H9 (cell line): ENCODE results near the gene SYNPO2. TPM values are rescaled to one million over a fixed set of nuclear protein-coding genes. Genes with fewer than 3 reads are reported as not detected.

Experiments
- DNase-seq: peaks from one replicate; pipeline ENCODE4 v3.0.0-alpha.2; 2017
- H2AFZ ChIP-seq: one replicate; pipeline ENCODE4 v1.6.1; 2013; ENCODE audit warnings: mild to moderate bottlenecking, low read length, control low read depth, moderate library complexity
- H2AK5ac ChIP-seq: 2 replicates; pipeline ENCODE4 v1.6.1; 2013; ENCODE audit warnings: low read length, control low read depth, mixed read lengths; ENCODE audit not compliant: insufficient read length
- H2BK120ac ChIP-seq: one replicate; pipeline ENCODE4 v1.6.1; 2013; ENCODE audit warnings: low read depth, mild to moderate bottlenecking, low read length, control low read depth, inconsistent platforms; ENCODE audit not compliant: poor library complexity, severe bottlenecking
- H2BK12ac ChIP-seq: 2 replicates; pipeline ENCODE4 v1.6.1; 2013; ENCODE audit warnings: low read length, control low read depth, mixed read lengths, low read depth; ENCODE audit not compliant: insufficient read length
- H2BK15ac ChIP-seq: 2 replicates; pipeline ENCODE4 v1.6.1; 2013; ENCODE audit warnings: low read depth, low read length, control low read depth
- H2BK20ac ChIP-seq: one replicate; pipeline ENCODE4 v1.6.1; 2013; ENCODE audit warnings: low read depth, mild to moderate bottlenecking, low read length, control low read depth, inconsistent platforms; ENCODE audit not compliant: poor library complexity, severe bottlenecking
- H2BK5ac ChIP-seq: 2 replicates; pipeline ENCODE4 v1.6.1; 2013; ENCODE audit warnings: low read length, control low read depth, mixed read lengths; ENCODE audit not compliant: insufficient read length
- H3K14ac ChIP-seq: 2 replicates; pipeline ENCODE4 v1.6.1; 2013; ENCODE audit warnings: low read length, control low read depth; ENCODE audit not compliant: insufficient read depth
- H3K18ac ChIP-seq: 2 replicates; pipeline ENCODE4 v1.6.1; 2013; ENCODE audit warnings: low read depth, mild to moderate bottlenecking, mixed read lengths, low read length, control low read depth; ENCODE audit not compliant: insufficient read length
- H3K23ac ChIP-seq: 2 replicates; pipeline ENCODE4 v1.6.1; 2013; ENCODE audit warnings: low read length, control low read depth, mixed read lengths, low read depth; ENCODE audit not compliant: insufficient read length
- H3K23me2 ChIP-seq: 2 replicates; pipeline ENCODE4 v1.6.1; 2013; ENCODE audit warnings: low read depth, mild to moderate bottlenecking, mixed read lengths, low read length, control low read depth; ENCODE audit not compliant: insufficient read length, poor library complexity, severe bottlenecking
- H3K27ac ChIP-seq: 2 replicates; pipeline ENCODE4 v1.5.1; 2013; ENCODE audit warnings: low read length, control low read depth, mixed read lengths, low read depth; ENCODE audit not compliant: insufficient read length
- H3K27me3 ChIP-seq: 2 replicates; pipeline ENCODE4 v1.6.1; 2013; ENCODE audit warnings: low read length, control low read depth, inconsistent platforms; ENCODE audit not compliant: insufficient read depth
- H3K4ac ChIP-seq: 2 replicates; pipeline ENCODE4 v1.6.1; 2013; ENCODE audit warnings: low read depth, mild to moderate bottlenecking, control low read depth, inconsistent platforms, low read length, moderate library complexity
- H3K4me1 ChIP-seq: 2 replicates; pipeline ENCODE4 v1.6.1; 2013; ENCODE audit warnings: low read length, control low read depth, inconsistent platforms; ENCODE audit not compliant: insufficient read depth
- H3K4me2 ChIP-seq: 2 replicates; pipeline ENCODE4 v1.6.1; 2013; ENCODE audit warnings: low read length, control low read depth, mixed read lengths; ENCODE audit not compliant: insufficient read length, insufficient read depth
- H3K56ac ChIP-seq: 2 replicates; pipeline ENCODE4 v1.6.1; 2013; ENCODE audit warnings: low read depth, mild to moderate bottlenecking, mixed read lengths, low read length, control low read depth; ENCODE audit not compliant: insufficient read length
- H3K79me1 ChIP-seq: 2 replicates; pipeline ENCODE4 v1.6.1; 2013; ENCODE audit warnings: low read depth, mild to moderate bottlenecking, moderate library complexity, low read length, control low read depth, inconsistent platforms; ENCODE audit not compliant: insufficient read depth, poor library complexity, severe bottlenecking
- H3K79me2 ChIP-seq: 2 replicates; pipeline ENCODE4 v1.6.1; 2013; ENCODE audit warnings: low read length, control low read depth, inconsistent platforms; ENCODE audit not compliant: insufficient read depth
- H3K9ac ChIP-seq: 2 replicates; pipeline ENCODE4 v1.6.1; 2013; ENCODE audit warnings: low read length, control low read depth, mixed read lengths; ENCODE audit not compliant: insufficient read length; ENCODE audit errors: extremely low read depth
- H3K9me3 ChIP-seq: one replicate; pipeline ENCODE4 v1.6.1; 2013; ENCODE audit warnings: low read depth, low read length, inconsistent platforms; ENCODE audit not compliant: control insufficient read depth
- H3T11ph ChIP-seq: one replicate; pipeline ENCODE4 v1.6.1; 2013; ENCODE audit warnings: mild to moderate bottlenecking, low read length, control low read depth, inconsistent platforms
- H4K20me1 ChIP-seq: one replicate; pipeline ENCODE4 v1.6.1; 2013; ENCODE audit not compliant: control insufficient read depth, insufficient read length, insufficient read depth
- H4K5ac ChIP-seq: 2 replicates; pipeline ENCODE4 v1.6.1; 2013; ENCODE audit warnings: low read depth, mild to moderate bottlenecking, mixed read lengths, low read length, control low read depth; ENCODE audit not compliant: insufficient read length
- H4K8ac ChIP-seq: replicated peaks from 2 replicates; pipeline ENCODE4 v1.6.1; 2013; ENCODE audit warnings: low read length, control low read depth, mixed read lengths, low read depth; ENCODE audit not compliant: insufficient read length
- H4K91ac ChIP-seq: 2 replicates; pipeline ENCODE4 v1.6.1; 2013; ENCODE audit warnings: low read depth, mild to moderate bottlenecking, moderate library complexity, mixed read lengths, low read length, control low read depth; ENCODE audit not compliant: insufficient read length
- H3K27ac Mint-ChIP-seq, 3 experiments: 2 replicates in 2 of 3; 3 replicates in 1 of 3; pipeline ENCODE4 v1.8.0; 2020 to 2021; ENCODE audit warnings: mixed read lengths in 3 of 3, mild to moderate bottlenecking in 1 of 3, moderate library complexity in 1 of 3
- H3K27me3 Mint-ChIP-seq: 2 replicates; pipeline ENCODE4 v1.8.0; 2021; ENCODE audit warnings: low read depth, mild to moderate bottlenecking, moderate library complexity, mixed read lengths
- H3K36me3 Mint-ChIP-seq, 3 experiments: 2 replicates in 2 of 3; 3 replicates in 1 of 3; pipeline ENCODE4 v1.8.0; 2020 to 2021; ENCODE audit warnings: low read depth in 3 of 3, mixed read lengths in 3 of 3; ENCODE audit not compliant: insufficient read depth in 1 of 3
- H3K4me1 Mint-ChIP-seq, 2 experiments: 2 replicates each; pipeline ENCODE4 v1.8.0; 2020; ENCODE audit warnings: mixed read lengths in 2 of 2
- H3K4me3 Mint-ChIP-seq, 2 experiments: 2 replicates in 1 of 2; 3 replicates in 1 of 2; pipeline ENCODE4 v1.8.0; 2020 to 2021; ENCODE audit warnings: mild to moderate bottlenecking in 2 of 2, mixed read lengths in 2 of 2, moderate library complexity in 1 of 2
- H3K9me3 Mint-ChIP-seq, 2 experiments: 2 replicates in 1 of 2; 3 replicates in 1 of 2; pipeline ENCODE4 v1.8.0; 2020; ENCODE audit warnings: mild to moderate bottlenecking in 2 of 2, mixed read lengths in 2 of 2, moderate library complexity in 1 of 2
- CTCF ChIP-seq: fragments of 200-600 bp; sonication (generic); conservative IDR thresholded peaks from 3 replicates; pipeline ENCODE4 v1.8.0; 2021; ENCODE audit warnings: antibody characterized with exemption, mild to moderate bottlenecking
- whole genome bisulfite sequencing: extraction: QIAGEN DNeasy Blood & Tissue Kit; methylation state at CpG from one replicate; pipeline ENCODE4 v1.1.7; 2013; ENCODE audit warnings: missing lambda C conversion rate, low lambda C conversion rate, mixed read lengths; ENCODE audit not compliant: insufficient read length; ENCODE audit errors: extremely low coverage; 5-methylcytosine and 5-hydroxymethylcytosine counted together
- total RNA-seq: library from RNA; stranded (reverse); gene quantifications from 2 replicates; pipeline ENCODE4 v1.2.1, GENCODE V29; 2021

The SYNPO2 gene
- total RNA-seq, 1 experiment from 2014 or later: 1.1 TPM

- WGBS: no CpG with 5 or more reads among the region's 1 CpG
- no peak overlapping the region for H3K56ac ChIP-seq
- no peaks in the 10 kb centered on the region for H3K27me3 Mint-ChIP-seq
- no peak overlapping the region for H3K4me2 ChIP-seq
- H3K9me3 ChIP-seq: no peaks in the 10 kb centered on the region
- no peak overlapping the region for H2BK5ac ChIP-seq
- no peaks in the 10 kb centered on the region; the same call in 1 of the 2 replicates for H3K4me1 ChIP-seq
- H3K9me3 Mint-ChIP-seq: no peaks in the 10 kb centered on the region
- TF ChIP-seq CTCF: no peak
- no peak overlapping the region for H3K14ac ChIP-seq
- H3K4me3 Mint-ChIP-seq: no peak overlapping the region
- no peaks in the 10 kb centered on the region for H3K27me3 ChIP-seq
- no peak overlapping the region for H3K23ac ChIP-seq
- DNase-seq: no peak
- H2BK120ac ChIP-seq: no peak overlapping the region
- no peak overlapping the region for H3T11ph ChIP-seq
- no peak overlapping the region for H4K8ac ChIP-seq
- H2AK5ac ChIP-seq: no peak overlapping the region
- H3K18ac ChIP-seq: no peak overlapping the region
- H3K36me3 Mint-ChIP-seq: no peaks in the 10 kb centered on the region
- peaks cover 12 to 17% of the 10 kb centered on the region in 2 experiments for H3K4me1 Mint-ChIP-seq
- no peaks in the 10 kb centered on the region for H3K79me2 ChIP-seq
- no peaks in the 10 kb centered on the region for H3K79me1 ChIP-seq
- H3K23me2 ChIP-seq: no peaks in the 10 kb centered on the region
- H4K5ac ChIP-seq: no peak overlapping the region
- H2AFZ ChIP-seq: no peak overlapping the region
- no peak overlapping the region for H3K27ac ChIP-seq
- H2BK15ac ChIP-seq: no peak overlapping the region
- no peak overlapping the region for H3K9ac ChIP-seq
- H2BK12ac ChIP-seq: no peak overlapping the region
- no peaks in the 10 kb centered on the region for H4K20me1 ChIP-seq
- no peak overlapping the region for H2BK20ac ChIP-seq
- no peak overlapping the region for H4K91ac ChIP-seq
- no peak overlapping the region for H3K27ac Mint-ChIP-seq
- H3K4ac ChIP-seq: no peak overlapping the region
These were observed 217.0 kb downstream of the SYNPO2 start for GRCh38 chr4:119105605-119106004.
